HG02759 (cell line): Measurements from ENCODE around the gene GLDC.

Experiments
- ATAC-seq: cut with Tn5 transposase; IDR thresholded peaks from one replicate; pipeline ENCODE4 v1.9.1; 2021; ENCODE audit warnings: mild to moderate bottlenecking, moderate library complexity; ENCODE audit not compliant: unreplicated experiment

The GLDC gene

GRCh38 chr9:6665628-6666027 lies 20.1 kb upstream of the GLDC start:
- ATAC-seq: no peak

- ATAC-seq: no peak
Measured at GRCh38 chr9:6664204-6664680, 18.7 kb upstream of the GLDC start.

- ATAC-seq: no peak
Measured at GRCh38 chr9:6660512-6660911, 15.0 kb upstream of the GLDC start.

- no peak for ATAC-seq
Measured at GRCh38 chr9:6658628-6659353, 13.3 kb upstream of the GLDC start.

GRCh38 chr9:6656614-6657300 lies 11.2 kb upstream of the GLDC start:
- no peak for ATAC-seq

- ATAC-seq: peak; percentile 91
Measured at GRCh38 chr9:6655036-6655435, 9.5 kb upstream of the GLDC start.

- ATAC-seq: peak; percentile 41
Measured at GRCh38 chr9:6646293-6646636, 736 bp upstream of the GLDC start.

- peak; percentile 31 for ATAC-seq
Measured at GRCh38 chr9:6645105-6645354, 499 bp downstream of the GLDC start.

- no peak for ATAC-seq
Measured at GRCh38 chr9:6644346-6645104, 1.0 kb downstream of the GLDC start.

- no peak for ATAC-seq
Measured at GRCh38 chr9:6641961-6642360, 3.6 kb downstream of the GLDC start.

- ATAC-seq: no peak
Measured at GRCh38 chr9:6641561-6641960, 4.0 kb downstream of the GLDC start.

GRCh38 chr9:6641056-6641455 lies 4.5 kb downstream of the GLDC start:
- ATAC-seq: no peak

- ATAC-seq: no peak
Measured at GRCh38 chr9:6640268-6641051, 5.1 kb downstream of the GLDC start.

- no peak for ATAC-seq
Measured at GRCh38 chr9:6639622-6640021, 5.9 kb downstream of the GLDC start.

- no peak for ATAC-seq
Measured at GRCh38 chr9:6634444-6634843, 11.1 kb downstream of the GLDC start.

GRCh38 chr9:6633378-6633777 lies 12.2 kb downstream of the GLDC start:
- ATAC-seq: no peak

- ATAC-seq: peak; percentile 95
Measured at GRCh38 chr9:6632516-6633183, 12.9 kb downstream of the GLDC start.

- peak; percentile 22 for ATAC-seq
Measured at GRCh38 chr9:6631207-6631512, 14.4 kb downstream of the GLDC start.

GRCh38 chr9:6630502-6631206 lies 14.9 kb downstream of the GLDC start:
- ATAC-seq: peak; percentile 52

GRCh38 chr9:6628704-6629103 lies 16.8 kb downstream of the GLDC start:
- ATAC-seq: no peak
